ENCODE measurements around the gene FTHL17. TPM values are rescaled to one million over a fixed set of nuclear protein-coding genes. Genes with fewer than 3 reads are reported as not detected.

FTHL17 gene
- not detected for total RNA-seq

GRCh38 chrX:31071725-31072124 lies at the start of gene FTHL17:
TSS of gene FTHL17 (minus strand) at chrX:31072041. CDS start at chrX:31071953, 88 bp downstream.
- TF ChIP-seq POLR2A (IDR thresholded peaks at IDR 0.05) (no peak), CTCF (IDR thresholded peaks at IDR 0.05) (no peak)
- no peaks in the 10 kb centered on the region for H3K9me3 ChIP-seq
- H3K27ac ChIP-seq, result no peak within 1 kb of the TSS
- no peaks in the 10 kb centered on the region for H3K27me3 ChIP-seq
- H3K4me3 ChIP-seq (replicated peaks in 1 of 3), result no peak within 1 kb of the TSS
- 97 to 98% methylated on average over 31 of the region's 33 CpGs for WGBS, 2 donors
- H3K4me1 ChIP-seq, result no peaks in the 10 kb centered on the region
- no peaks in the 10 kb centered on the region for H3K36me3 ChIP-seq
- intact Hi-C loops (cut with DNase I), result no loop called here
- no peak for DNase-seq

GRCh38 chrX:31117266-31117665 lies 45.4 kb upstream of the FTHL17 start:
- WGBS, 2 donors, result 81 to 90% methylated on average over 4 of the region's 4 CpGs
- H3K36me3 ChIP-seq, result no peaks in the 10 kb centered on the region
- TF ChIP-seq POLR2A (IDR thresholded peaks at IDR 0.05) (no peak), CTCF (IDR thresholded peaks at IDR 0.05) (no peak)
- intact Hi-C loops (cut with DNase I), result no loop called here
- H3K27me3 ChIP-seq, result no peaks in the 10 kb centered on the region
- H3K4me3 ChIP-seq (replicated peaks in 1 of 3), result no peak overlapping the region
- DNase-seq, result no peak
- H3K27ac ChIP-seq, result no peak overlapping the region
- H3K9me3 ChIP-seq, result no peaks in the 10 kb centered on the region
- no peaks in the 10 kb centered on the region for H3K4me1 ChIP-seq

- no peak overlapping the region for H3K4me3 ChIP-seq (replicated peaks in 1 of 3)
- 61 to 80% methylated on average over 4 of the region's 4 CpGs for WGBS, 2 donors
- intact Hi-C loops (cut with DNase I), result no loop called here
- DNase-seq, result no peak
- no peaks in the 10 kb centered on the region for H3K36me3 ChIP-seq
- no peaks in the 10 kb centered on the region for H3K4me1 ChIP-seq
- H3K27ac ChIP-seq, result no peak overlapping the region
- no peaks in the 10 kb centered on the region for H3K27me3 ChIP-seq
- H3K9me3 ChIP-seq, result no peaks in the 10 kb centered on the region
- TF ChIP-seq CTCF (IDR thresholded peaks at IDR 0.05) (no peak), POLR2A (IDR thresholded peaks at IDR 0.05) (no peak)
These were observed 43.6 kb upstream of the FTHL17 start for GRCh38 chrX:31115398-31115797.

- H3K9me3 ChIP-seq, result no peaks in the 10 kb centered on the region
- no peak overlapping the region for H3K27ac ChIP-seq
- 73 to 75% methylated on average over 2 of the region's 2 CpGs for WGBS, 2 donors
- no peak for DNase-seq
- intact Hi-C loops (cut with DNase I), result no loop called here
- H3K4me3 ChIP-seq (replicated peaks in 1 of 3), result no peak overlapping the region
- TF ChIP-seq CTCF (IDR thresholded peaks at IDR 0.05) (no peak), POLR2A (IDR thresholded peaks at IDR 0.05) (no peak)
- H3K27me3 ChIP-seq, result no peaks in the 10 kb centered on the region
- H3K36me3 ChIP-seq, result no peaks in the 10 kb centered on the region
- H3K4me1 ChIP-seq, result no peaks in the 10 kb centered on the region
These were observed 43.0 kb upstream of the FTHL17 start for GRCh38 chrX:31114858-31115257.

GRCh38 chrX:31112226-31112999 lies 40.6 kb upstream of the FTHL17 start:
- no peak overlapping the region for H3K27ac ChIP-seq
- no peak for DNase-seq
- no peaks in the 10 kb centered on the region for H3K9me3 ChIP-seq
- no peaks in the 10 kb centered on the region for H3K27me3 ChIP-seq
- intact Hi-C loops (cut with DNase I), result no loop called here
- no peak overlapping the region for H3K4me3 ChIP-seq (replicated peaks in 1 of 3)
- H3K4me1 ChIP-seq, result no peaks in the 10 kb centered on the region
- no peaks in the 10 kb centered on the region for H3K36me3 ChIP-seq
- TF ChIP-seq POLR2A (IDR thresholded peaks at IDR 0.05) (no peak), CTCF (IDR thresholded peaks at IDR 0.05) (no peak)
- WGBS, 2 donors, result 76 to 92% methylated on average over 5 of the region's 5 CpGs
